ENCODE results near the gene ETV4. TPM values are rescaled to one million over a fixed set of nuclear protein-coding genes. Genes with fewer than 3 reads are reported as not detected.

The ETV4 gene
- total RNA-seq, 1 donor from 2014 or later, result 3.2 TPM

GRCh38 chr17:43579566-43580140, 33.5 kb upstream of the ETV4 start:
- H3K27me3 ChIP-seq (ENCODE audit: control insufficient read depth, insufficient read depth, low read length), result peaks cover 1% of the 10 kb centered on the region
- peak; percentile 81 for FAIRE-seq
- peak; percentile 94 for DNase-seq (ENCODE audit: low read depth)
- H3K36me3 ChIP-seq (ENCODE audit: control insufficient read depth, insufficient read depth, low read length), result no peaks in the 10 kb centered on the region
- TF ChIP-seq CTCF (IDR thresholded peaks at IDR 0.05; ENCODE audit: insufficient read depth, low read length, severe bottlenecking), result no peak
- no peak overlapping the region for H3K4me3 ChIP-seq (ENCODE audit: low read depth, low read length)

GRCh38 chr17:43578699-43579565, 32.8 kb upstream of the ETV4 start:
- FAIRE-seq (no peak), DNase-seq (ENCODE audit: low read depth) (peak; percentile 42)
- no peak for TF ChIP-seq CTCF (IDR thresholded peaks at IDR 0.05; ENCODE audit: insufficient read depth, low read length, severe bottlenecking)
- no peaks in the 10 kb centered on the region for H3K36me3 ChIP-seq (ENCODE audit: control insufficient read depth, insufficient read depth, low read length)
- peaks cover 1% of the 10 kb centered on the region for H3K27me3 ChIP-seq (ENCODE audit: control insufficient read depth, insufficient read depth, low read length)
- H3K4me3 ChIP-seq (ENCODE audit: low read depth, low read length), result no peak overlapping the region

GRCh38 chr17:43578404-43578698, 32.2 kb upstream of the ETV4 start:
- FAIRE-seq, result no peak
- DNase-seq (ENCODE audit: low read depth), result no peak
- Histone ChIP-seq H3K36me3 (ENCODE audit: control insufficient read depth, insufficient read depth, low read length) (no peaks in the 10 kb centered on the region), H3K27me3 (ENCODE audit: control insufficient read depth, insufficient read depth, low read length) (peaks cover 1% of the 10 kb centered on the region), H3K4me3 (ENCODE audit: low read depth, low read length) (no peak overlapping the region)
- no peak for TF ChIP-seq CTCF (IDR thresholded peaks at IDR 0.05; ENCODE audit: insufficient read depth, low read length, severe bottlenecking)

- no peak overlapping the region for H3K4me3 ChIP-seq (ENCODE audit: low read depth, low read length)
- no peak for TF ChIP-seq CTCF (IDR thresholded peaks at IDR 0.05; ENCODE audit: insufficient read depth, low read length, severe bottlenecking)
- peaks cover 1% of the 10 kb centered on the region for H3K27me3 ChIP-seq (ENCODE audit: control insufficient read depth, insufficient read depth, low read length)
- no peak for DNase-seq (ENCODE audit: low read depth)
- FAIRE-seq, result no peak
- H3K36me3 ChIP-seq (ENCODE audit: control insufficient read depth, insufficient read depth, low read length), result no peaks in the 10 kb centered on the region
These were observed 31.7 kb upstream of the ETV4 start for GRCh38 chr17:43577664-43578403.

- no peaks in the 10 kb centered on the region for H3K27me3 ChIP-seq (ENCODE audit: control insufficient read depth, insufficient read depth, low read length)
- H3K4me3 ChIP-seq (ENCODE audit: low read depth, low read length), result no peak overlapping the region
- H3K36me3 ChIP-seq (ENCODE audit: control insufficient read depth, insufficient read depth, low read length), result no peaks in the 10 kb centered on the region
- FAIRE-seq, result no peak
- peak; percentile 66 for DNase-seq (ENCODE audit: low read depth)
- peak; percentile 86 for TF ChIP-seq CTCF (IDR thresholded peaks at IDR 0.05; ENCODE audit: insufficient read depth, low read length, severe bottlenecking)
These were observed 30.6 kb upstream of the ETV4 start for GRCh38 chr17:43576563-43577229.
